GM23338 (cell line): ENCODE results near the gene ADCY5. TPM values are rescaled to one million over a fixed set of nuclear protein-coding genes. Genes with fewer than 3 reads are reported as not detected.
A peak's percentile ranks its signal among the peaks of the same experiment; 100 is the strongest.

ENCODE experiments used
- ATAC-seq: fragments of 200-7000 bp; cut with Tn5 transposase; 3 replicates; pipeline ENCODE4 v1.9.1; 2020
- DNase-seq: peaks from one replicate; pipeline ENCODE4 v3.0.0-alpha.2; 2015; ENCODE audit warnings: low spot score
- H2AFZ ChIP-seq: fragments of 200-600 bp; sonication (generic); 2 replicates; pipeline ENCODE4 v1.8.0; 2016; ENCODE audit warnings: antibody characterized with exemption, mild to moderate bottlenecking, moderate library complexity
- H3F3A ChIP-seq: fragments of 200-600 bp; sonication (generic); replicated peaks from 2 replicates; pipeline ENCODE4 v1.8.0; 2017; ENCODE audit warnings: antibody characterized with exemption, mixed run types, low read depth
- H3K27ac ChIP-seq: fragments of 200-600 bp; sonication (generic); 2 replicates; pipeline ENCODE4 v1.6.1; 2016; ENCODE audit warnings: low read depth
- H3K27me3 ChIP-seq: fragments of 200-600 bp; sonication (generic); 2 replicates; pipeline ENCODE4 v1.8.0; 2016; ENCODE audit warnings: mild to moderate bottlenecking, mixed run types, moderate library complexity; ENCODE audit not compliant: insufficient read depth
- H3K36me3 ChIP-seq: fragments of 200-600 bp; sonication (generic); 2 replicates; pipeline ENCODE4 v1.8.0; 2016; ENCODE audit warnings: mild to moderate bottlenecking; ENCODE audit not compliant: insufficient read depth
- H3K4me1 ChIP-seq: fragments of 200-600 bp; sonication (generic); 2 replicates; pipeline ENCODE4 v1.8.0; 2016; ENCODE audit warnings: mild to moderate bottlenecking, moderate library complexity; ENCODE audit not compliant: insufficient read depth
- H3K4me2 ChIP-seq: fragments of 200-600 bp; sonication (generic); 2 replicates; pipeline ENCODE4 v1.7.1; 2017; ENCODE audit warnings: mixed run types
- H3K4me3 ChIP-seq: fragments of 200-600 bp; sonication (generic); 2 replicates; pipeline ENCODE4 v1.6.1; 2016; ENCODE audit warnings: mixed run types
- H3K79me2 ChIP-seq: fragments of 200-600 bp; sonication (generic); replicated peaks from 2 replicates; pipeline ENCODE4 v1.8.0; 2017; ENCODE audit warnings: mild to moderate bottlenecking; ENCODE audit not compliant: insufficient read depth
- H3K9me2 ChIP-seq: fragments of 200-600 bp; sonication (generic); 2 replicates; pipeline ENCODE4 v1.8.0; 2017; ENCODE audit not compliant: insufficient read depth
- H4K20me1 ChIP-seq: fragments of 200-600 bp; sonication (generic); replicated peaks from 2 replicates; pipeline ENCODE4 v1.8.0; 2017; ENCODE audit warnings: mild to moderate bottlenecking; ENCODE audit not compliant: insufficient read depth
- H3K27ac Mint-ChIP-seq: 2 replicates; pipeline ENCODE4 v1.8.0; 2020; ENCODE audit warnings: inconsistent platforms, mild to moderate bottlenecking, moderate library complexity, mixed read lengths
- H3K27me3 Mint-ChIP-seq: 3 replicates; pipeline ENCODE4 v1.8.0; 2022; ENCODE audit warnings: low read depth, mild to moderate bottlenecking, moderate library complexity, mixed read lengths, inconsistent platforms; ENCODE audit not compliant: insufficient read depth, poor library complexity
- H3K36me3 Mint-ChIP-seq: 3 replicates; pipeline ENCODE4 v1.8.0; 2021; ENCODE audit warnings: low read depth, mild to moderate bottlenecking, inconsistent platforms, moderate library complexity, mixed read lengths
- H3K4me1 Mint-ChIP-seq: 3 replicates; pipeline ENCODE4 v1.8.0; 2020; ENCODE audit warnings: mild to moderate bottlenecking, inconsistent platforms, mixed read lengths
- H3K4me3 Mint-ChIP-seq: 3 replicates; pipeline ENCODE4 v1.8.0; 2021; ENCODE audit warnings: moderate library complexity, mild to moderate bottlenecking, inconsistent platforms, mixed read lengths
- H3K9me3 Mint-ChIP-seq: 3 replicates; pipeline ENCODE4 v1.8.0; 2020; ENCODE audit warnings: moderate library complexity, mild to moderate bottlenecking, inconsistent platforms, mixed read lengths
- CREB1 ChIP-seq: fragments of 250-450 bp; sonication (Bioruptor Pico); IDR thresholded peaks from 2 replicates; pipeline ENCODE4 v1.5.0; 2020; ENCODE audit warnings: low read depth, mild to moderate bottlenecking, moderate library complexity
- CTCF ChIP-seq, 2 experiments: fragments of 200-600 bp in 1 of 2; sonication (generic) in 1 of 2; conservative IDR thresholded peaks; 2 replicates each; pipeline versions ENCODE4 v1.5.1 to v1.6.1; 2016 to 2017; ENCODE audit warnings: antibody characterized with exemption in 2 of 2, low read depth in 2 of 2, mild to moderate bottlenecking in 2 of 2, moderate library complexity in 1 of 2
- ETS1 ChIP-seq: IDR thresholded peaks from 2 replicates; pipeline ENCODE4 v1.6.1; 2016; ENCODE audit warnings: antibody characterized with exemption
- EZH2 ChIP-seq: fragments of 200-600 bp; sonication (generic); IDR thresholded peaks from one replicate; pipeline ENCODE4 v1.8.0; 2017; ENCODE audit warnings: antibody characterized with exemption, mild to moderate bottlenecking, low read depth; ENCODE audit not compliant: unreplicated experiment
- EZH2phosphoT487 ChIP-seq: fragments of 200-600 bp; sonication (generic); IDR thresholded peaks from one replicate; pipeline ENCODE4 v1.8.1; 2018; ENCODE audit warnings: antibody characterized with exemption; ENCODE audit not compliant: unreplicated experiment
- JUNB ChIP-seq: IDR thresholded peaks from one replicate; pipeline ENCODE4 v1.6.1; 2016; ENCODE audit warnings: antibody characterized with exemption; ENCODE audit not compliant: unreplicated experiment
- NANOG ChIP-seq: IDR thresholded peaks from 2 replicates; pipeline ENCODE4 v1.6.1; 2016; ENCODE audit warnings: antibody characterized with exemption, borderline replicate concordance
- POLR2AphosphoS5 ChIP-seq: IDR thresholded peaks from 2 replicates; pipeline ENCODE4 v1.6.1; 2016; ENCODE audit warnings: antibody characterized with exemption, low read depth
- REST ChIP-seq: IDR thresholded peaks from one replicate; pipeline ENCODE4 v1.6.1; 2018; ENCODE audit warnings: antibody characterized with exemption; ENCODE audit not compliant: unreplicated experiment
- STAT1 ChIP-seq: IDR thresholded peaks from one replicate; pipeline ENCODE4 v1.6.1; 2016; ENCODE audit warnings: antibody characterized with exemption; ENCODE audit not compliant: unreplicated experiment
- ZNF114 ChIP-seq: fragments of 250-450 bp; sonication (Bioruptor Pico); IDR thresholded peaks from 2 replicates; pipeline ENCODE4 v1.5.0; 2020; ENCODE audit warnings: mild to moderate bottlenecking, moderate library complexity
- ZNF331 ChIP-seq: fragments of 250-450 bp; sonication (Bioruptor Pico); IDR thresholded peaks from 2 replicates; pipeline ENCODE4 v1.5.0; 2020; ENCODE audit warnings: low read depth, mild to moderate bottlenecking, moderate library complexity
- ZNF462 ChIP-seq: fragments of 250-450 bp; sonication (Bioruptor Pico); IDR thresholded peaks from 2 replicates; pipeline ENCODE4 v1.5.0; 2020; ENCODE audit warnings: mild to moderate bottlenecking, moderate library complexity
- polyA plus RNA-seq: library from polyadenylated mRNA; unstranded; fragments of >200 nt; fragmentation: Nextera tagmentation; extraction: Ambion mirVana; gene quantifications from 2 replicates; pipeline ENCODE4 v1.2.1, GENCODE V29; 2016
- total RNA-seq: library from RNA; depleted of rRNA; stranded (reverse); fragments of >200 nt; shearing (Covaris generic); gene quantifications from 2 replicates; pipeline ENCODE4 v1.2.3, GENCODE V29; 2014

Gene ADCY5
- total and polyA plus RNA-seq, 2 experiments from 2014 or later = 3.5 to 10.2 TPM

- TF ChIP-seq STAT1 = no peak
- TF ChIP-seq NANOG = no peak
- no peak for TF ChIP-seq EZH2phosphoT487
- TF ChIP-seq EZH2 = no peak
- no peak for TF ChIP-seq CTCF (conservative IDR thresholded peaks at IDR 0.05; ENCODE audit: low read depth in 2 of 2)
- no peak for TF ChIP-seq POLR2AphosphoS5
- no peak for TF ChIP-seq ZNF462
- no peak for TF ChIP-seq REST
- no peak for TF ChIP-seq ZNF331 (CRISPR knock-in tag)
- TF ChIP-seq ZNF114 (CRISPR knock-in tag) = no peak
- TF ChIP-seq ETS1 = no peak
- TF ChIP-seq JUNB = no peak
- TF ChIP-seq CREB1 (CRISPR knock-in tag) = no peak
- Histone ChIP-seq H3K27me3 (no peaks in the 10 kb centered on the region), H4K20me1 (no peaks in the 10 kb centered on the region), H3K4me1 (peaks cover 36% of the 10 kb centered on the region), H3K4me3 (no peak overlapping the region), H3K79me2 (no peaks in the 10 kb centered on the region), H3K9me2 (no peaks in the 10 kb centered on the region), H2AFZ (no peak overlapping the region), H3F3A (peaks cover 11% of the 10 kb centered on the region), H3K36me3 (no peaks in the 10 kb centered on the region), H3K27ac (no peak overlapping the region), H3K4me2 (peak overlapping the region; percentile 40)
- Mint-ChIP-seq H3K4me3 (peak overlapping the region; percentile 37; the same call in 1 of the 3 replicates), H3K9me3 (no peaks in the 10 kb centered on the region; the same call in 2 of the 3 replicates), H3K27ac (no peak overlapping the region), H3K27me3 (peaks cover 24% of the 10 kb centered on the region), H3K36me3 (peaks cover 3% of the 10 kb centered on the region; the same call in 2 of the 3 replicates), H3K4me1 (peaks cover 57% of the 10 kb centered on the region)
- DNase-seq = peak; percentile 72
- peak; percentile 54 for ATAC-seq
Measured at GRCh38 chr3:123319760-123320159, 129.1 kb downstream of the ADCY5 start.
